NCI-H446 (cell line): ENCODE results near the gene LIPG.

Experiments used
- DNase-seq, 2 experiments: peaks; one replicate each; lab custom pipeline; 2025; lab: John Stamatoyannopoulos, UW

The LIPG gene

DNA sequence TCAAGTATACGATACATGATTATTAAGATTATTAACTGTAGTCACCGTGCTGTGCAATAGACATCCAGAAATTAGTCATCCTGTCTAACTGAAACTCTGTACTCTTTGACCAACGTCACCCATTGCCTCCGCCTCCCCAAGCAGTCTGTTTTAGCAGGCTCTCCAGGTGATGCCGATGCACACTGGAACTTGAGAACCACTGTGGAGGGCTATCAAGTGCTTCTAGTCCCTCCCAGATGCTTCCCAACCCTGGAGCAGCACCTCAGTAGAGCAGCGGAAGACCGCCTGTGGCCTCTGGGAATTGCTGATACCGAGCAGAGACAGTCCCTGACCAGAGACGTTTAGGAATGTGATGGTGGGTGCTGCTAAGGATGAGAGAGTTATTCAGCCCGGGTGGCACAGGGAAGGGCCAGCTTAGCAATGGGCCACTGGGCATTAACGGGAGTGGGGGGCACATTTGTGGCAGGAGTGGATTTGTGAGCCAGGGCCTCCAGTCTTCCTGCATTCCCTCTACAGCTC lies 50.7 kb downstream of the LIPG start:
- DNase-seq, result no peak

DNA sequence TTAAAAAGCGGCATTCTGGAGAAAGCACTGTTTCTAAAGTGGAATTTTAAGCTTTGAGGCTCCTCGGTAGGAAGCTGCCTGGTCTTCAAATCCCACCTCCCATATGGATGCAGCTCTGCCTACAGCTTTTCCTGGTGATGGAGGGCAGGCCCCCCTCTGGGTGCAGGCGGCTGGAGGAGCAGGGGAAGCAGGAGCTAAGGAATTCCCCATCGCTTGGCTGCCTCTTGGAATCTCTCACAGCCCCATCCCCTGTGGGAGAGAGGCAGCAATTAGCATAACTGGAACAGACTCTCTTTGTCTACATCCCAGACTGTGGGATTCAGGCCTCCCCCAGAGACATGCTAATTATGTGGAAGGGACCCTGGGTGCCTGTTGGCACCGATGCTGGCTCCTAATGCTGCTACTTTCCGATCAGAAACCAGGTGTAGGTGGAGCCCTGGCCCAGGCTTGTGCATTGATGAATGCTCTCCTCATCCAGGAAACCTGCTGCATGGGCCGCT lies 51.3 kb downstream of the LIPG start:
- no peak for DNase-seq

DNA sequence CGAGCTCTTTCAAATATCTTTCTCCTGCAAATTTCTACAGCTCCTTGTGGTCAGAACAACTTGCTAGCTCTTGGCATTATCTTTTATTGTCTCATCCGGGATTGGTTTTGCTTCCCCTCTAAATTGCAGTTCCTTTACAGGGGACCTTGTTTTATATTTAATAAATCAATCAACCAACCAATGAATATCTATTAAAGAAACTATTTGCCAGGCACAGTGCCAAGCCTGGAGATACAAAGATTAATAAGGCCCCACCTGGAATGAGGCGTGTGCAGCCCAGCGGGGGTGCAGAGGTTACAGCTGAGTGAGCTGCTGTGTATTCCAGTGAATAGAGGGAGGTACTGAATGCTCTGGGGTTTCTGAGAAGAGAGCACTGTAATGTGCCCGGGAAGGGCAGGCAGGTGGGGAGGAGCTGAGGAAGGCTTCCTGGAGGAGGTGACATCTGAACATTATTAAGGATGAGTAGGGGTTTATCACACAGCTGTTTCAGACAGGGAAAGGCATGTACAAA lies 51.8 kb downstream of the LIPG start:
- no peak for DNase-seq

DNA sequence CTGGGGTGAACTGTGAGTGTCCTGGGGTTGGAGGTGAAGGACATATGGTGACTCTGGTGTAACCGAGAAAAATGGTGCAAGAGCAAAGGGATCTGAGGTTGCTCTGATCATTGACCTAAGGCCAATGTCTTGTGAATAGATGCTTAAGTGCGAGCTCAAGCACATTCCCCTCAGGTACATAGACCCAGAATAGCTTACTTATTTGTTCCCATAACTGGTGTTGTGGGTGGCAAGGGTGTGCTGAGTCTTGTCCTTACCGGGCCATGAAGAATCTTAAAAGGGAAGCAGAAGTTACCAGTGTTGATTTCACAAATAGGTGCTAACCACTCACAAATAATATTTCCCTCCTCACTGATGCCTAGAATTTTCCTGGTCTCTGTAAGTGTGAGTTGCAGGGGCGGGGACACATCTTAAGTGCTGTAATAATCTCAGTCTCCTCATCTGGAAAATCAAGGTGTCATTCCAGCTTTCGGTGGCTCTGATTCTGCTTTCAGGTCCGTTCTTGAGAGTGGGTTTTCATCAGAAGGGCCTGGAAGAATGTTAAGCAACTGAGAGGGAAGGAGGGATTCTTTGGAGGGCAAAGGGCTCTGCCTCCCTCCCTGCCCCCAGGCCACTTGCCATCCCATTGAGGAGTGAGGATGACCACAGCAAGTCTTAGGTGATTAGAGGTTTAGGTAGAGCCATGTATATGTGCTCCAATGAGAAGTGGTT lies 54.9 kb downstream of the LIPG start:
- DNase-seq, result no peak

DNA sequence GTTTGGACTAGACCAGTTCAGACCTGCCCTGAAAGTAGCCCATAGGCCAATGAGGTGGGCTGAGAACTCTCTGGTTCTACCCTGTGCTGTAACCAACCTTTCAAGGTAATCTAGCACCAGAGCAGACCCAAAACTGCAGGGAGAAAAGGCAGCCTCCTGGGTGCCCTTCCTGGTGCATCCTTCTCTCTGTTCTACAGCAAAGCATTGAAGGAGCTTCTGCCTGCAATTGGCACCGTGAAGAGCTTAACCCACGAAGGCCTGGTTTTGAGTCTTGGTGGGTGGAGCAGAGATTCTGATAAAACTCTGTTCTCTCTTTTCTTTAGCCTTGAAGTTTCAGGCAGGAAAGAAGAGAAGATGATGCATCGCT lies 55.5 kb downstream of the LIPG start:
- DNase-seq, result no peak

DNA sequence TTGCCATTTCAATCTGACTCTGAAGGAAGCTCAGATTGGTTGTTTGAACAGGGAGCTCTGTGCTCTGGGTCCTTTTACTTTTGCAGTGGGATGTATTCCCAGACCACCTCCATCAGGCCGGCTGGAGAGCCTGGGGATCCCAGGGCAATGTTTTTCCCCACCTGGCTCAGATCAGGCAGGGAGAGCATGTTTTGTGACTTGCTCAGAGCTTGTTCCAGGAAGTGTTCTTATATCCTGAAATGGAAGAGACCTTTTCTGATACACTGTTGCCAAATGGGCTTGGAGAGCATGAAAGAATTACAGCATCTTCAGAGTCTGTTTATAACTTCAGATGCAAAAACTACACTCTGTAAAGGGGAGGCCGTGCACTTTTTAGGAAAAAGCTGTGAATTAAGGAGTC lies 56.0 kb downstream of the LIPG start:
- DNase-seq, result no peak

DNA sequence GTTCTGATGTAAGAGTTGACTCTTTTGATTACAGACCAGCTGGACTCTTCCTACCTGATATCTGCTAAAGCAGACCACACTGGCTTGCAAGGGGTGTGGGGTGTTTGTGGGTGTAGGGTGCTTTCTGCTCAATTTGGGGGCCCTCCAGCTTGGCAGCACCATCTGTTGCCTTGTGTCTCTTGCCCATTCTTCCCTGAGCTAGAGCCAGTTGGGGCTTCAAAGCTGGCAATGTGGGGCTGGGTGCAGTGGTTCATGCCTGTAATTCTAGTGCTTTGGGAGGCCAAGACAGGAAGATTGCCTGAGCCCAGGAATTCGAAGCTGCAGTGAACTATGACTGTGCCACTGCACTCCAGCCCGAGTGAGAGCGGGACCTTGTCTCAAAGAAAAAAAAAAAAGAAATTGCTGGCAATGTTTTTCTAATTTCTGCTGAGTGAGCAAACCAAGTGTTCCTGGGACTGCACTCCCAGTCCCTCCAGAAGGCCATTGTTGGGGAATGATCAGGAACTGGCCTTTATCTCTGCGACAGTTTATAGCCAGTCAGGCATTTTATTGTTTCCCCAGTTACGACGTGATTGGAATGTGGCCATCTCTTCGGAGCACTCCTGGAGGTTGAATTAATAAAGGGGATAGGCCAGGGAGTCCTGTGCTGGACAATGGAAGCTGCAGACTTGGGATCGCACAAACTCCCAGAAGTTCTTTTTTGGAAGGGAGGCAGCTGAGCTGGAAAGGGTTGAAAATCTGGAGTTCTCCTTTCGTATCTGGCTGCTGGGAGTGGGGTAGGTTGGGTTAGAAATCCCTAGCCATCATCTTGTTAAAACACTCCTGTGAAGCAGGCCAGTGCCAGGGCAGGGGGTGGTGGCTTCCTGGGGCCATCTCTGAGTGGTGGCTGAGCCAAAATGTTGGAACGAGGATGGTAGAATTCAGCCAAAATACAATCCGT lies 57.2 kb downstream of the LIPG start:
- DNase-seq, result no peak

DNA sequence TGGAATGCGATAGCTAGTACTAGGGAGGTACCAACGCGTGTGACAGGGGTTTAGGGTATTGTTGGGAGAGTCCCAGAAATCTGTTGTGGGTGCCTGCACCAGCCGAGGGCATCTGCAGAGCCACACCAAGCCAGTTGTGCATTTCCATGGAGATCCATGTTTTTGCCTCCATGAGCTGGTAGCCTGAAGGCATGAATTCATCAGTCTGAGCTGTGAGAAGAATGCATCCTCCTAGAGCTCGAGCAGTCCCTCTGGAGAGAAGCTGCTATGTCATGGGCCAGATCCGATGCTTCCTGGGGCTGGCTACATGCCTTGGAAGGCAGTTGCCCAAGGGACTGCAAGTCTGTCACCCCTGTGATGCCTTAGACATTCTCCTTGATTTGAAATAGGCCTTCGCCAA lies 57.9 kb downstream of the LIPG start:
- no peak for DNase-seq

DNA sequence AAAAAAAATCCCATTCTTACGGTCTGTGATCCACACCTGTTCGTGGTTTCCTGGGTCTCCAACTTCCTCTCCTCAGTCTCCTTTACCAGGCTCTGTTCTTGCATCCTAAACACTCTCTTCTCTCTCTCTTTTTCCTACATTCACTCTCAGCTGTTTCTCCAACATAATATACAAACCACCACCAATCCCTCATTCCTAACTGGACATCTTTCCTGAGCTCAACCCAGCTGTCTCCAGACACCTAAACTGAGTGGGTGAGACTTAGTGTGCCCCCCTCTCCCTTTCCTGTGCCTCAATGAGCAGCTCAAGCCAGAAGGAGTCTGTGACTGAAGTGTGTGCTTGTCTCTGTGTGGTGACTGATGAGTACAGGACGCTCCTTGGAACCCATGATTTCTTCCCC lies 59.4 kb downstream of the LIPG start:
- DNase-seq, result no peak

DNA sequence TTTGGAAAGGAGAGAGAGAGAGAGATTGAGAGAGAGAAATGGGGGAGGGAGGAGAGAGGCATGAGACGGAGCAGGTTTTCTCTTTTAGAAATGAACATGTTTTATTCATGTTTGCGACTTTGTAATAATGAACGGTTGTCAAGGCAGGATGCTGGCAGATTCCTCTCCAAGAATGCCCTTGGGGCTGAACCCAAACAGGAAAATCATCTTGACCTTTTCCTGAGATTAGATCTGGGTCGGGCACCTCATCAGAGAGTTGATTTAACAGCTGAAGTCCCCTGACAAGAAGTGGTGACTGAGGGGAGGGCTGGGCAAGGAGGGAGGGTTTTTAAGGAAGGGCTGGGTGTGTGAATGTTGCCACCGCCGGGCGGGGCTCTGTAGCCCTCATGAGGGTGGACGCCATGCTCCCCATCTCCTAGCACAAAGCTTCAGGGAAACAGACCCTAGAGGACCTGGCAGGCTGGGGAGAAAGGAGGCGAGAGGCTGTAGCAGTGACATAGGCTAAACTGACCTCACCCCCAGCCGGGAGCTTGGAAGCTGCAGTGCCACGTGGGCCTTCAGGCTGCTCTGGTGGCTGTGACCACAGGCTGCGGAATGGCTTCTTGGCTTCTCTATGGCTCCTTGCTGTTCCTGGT lies 60.0 kb downstream of the LIPG start:
- no peak for DNase-seq

DNA sequence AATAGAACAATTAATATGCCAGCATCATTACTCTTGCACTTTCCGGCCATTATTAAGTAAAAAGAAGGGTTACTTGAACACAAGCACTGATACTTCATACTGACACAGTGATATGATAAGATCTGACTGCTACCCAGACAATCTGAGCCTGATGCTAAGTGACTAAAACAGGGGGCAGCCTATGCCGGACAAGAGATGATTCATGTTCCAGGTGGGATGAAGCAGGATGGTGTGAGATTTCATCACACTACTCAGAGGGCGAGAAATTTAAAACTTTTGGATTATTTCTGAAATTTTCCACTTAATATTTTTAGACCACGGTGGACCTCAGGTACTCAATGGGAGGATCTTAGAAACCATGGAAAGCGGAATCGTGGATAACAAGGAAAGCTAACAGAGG lies 61.7 kb downstream of the LIPG start:
- no peak for DNase-seq

DNA sequence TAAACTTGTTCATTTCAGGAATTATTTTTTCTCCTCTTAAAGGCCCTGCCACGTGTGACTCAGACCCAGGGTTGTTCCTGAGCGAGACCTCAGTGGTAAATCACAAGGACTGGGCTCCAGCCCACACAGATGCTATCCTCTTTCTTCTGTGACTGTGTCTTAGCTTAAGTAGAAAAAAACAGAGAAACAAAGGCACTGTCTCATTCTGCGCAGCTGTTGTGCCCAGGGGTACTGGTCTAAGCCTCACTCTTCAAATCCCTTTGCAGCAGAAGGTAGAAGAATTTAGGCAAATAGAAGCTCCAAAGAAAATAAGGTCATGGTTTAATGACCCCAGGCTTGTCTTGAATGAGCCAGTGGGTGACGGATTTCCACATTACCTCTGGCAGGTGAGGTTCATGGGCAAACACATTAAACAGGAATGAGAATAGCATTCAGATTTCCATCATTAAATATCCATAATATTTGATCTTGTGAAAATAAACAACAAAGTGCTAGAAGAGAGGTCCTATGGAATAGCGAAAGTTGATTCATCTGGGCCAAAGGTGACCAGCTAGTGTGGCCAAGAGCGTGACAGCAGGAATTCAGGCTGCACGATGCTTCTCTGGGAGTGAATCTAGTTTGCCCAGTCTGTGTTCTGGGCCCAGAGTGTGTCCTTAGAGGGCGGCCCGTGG lies 63.3 kb downstream of the LIPG start:
- no peak for DNase-seq

DNA sequence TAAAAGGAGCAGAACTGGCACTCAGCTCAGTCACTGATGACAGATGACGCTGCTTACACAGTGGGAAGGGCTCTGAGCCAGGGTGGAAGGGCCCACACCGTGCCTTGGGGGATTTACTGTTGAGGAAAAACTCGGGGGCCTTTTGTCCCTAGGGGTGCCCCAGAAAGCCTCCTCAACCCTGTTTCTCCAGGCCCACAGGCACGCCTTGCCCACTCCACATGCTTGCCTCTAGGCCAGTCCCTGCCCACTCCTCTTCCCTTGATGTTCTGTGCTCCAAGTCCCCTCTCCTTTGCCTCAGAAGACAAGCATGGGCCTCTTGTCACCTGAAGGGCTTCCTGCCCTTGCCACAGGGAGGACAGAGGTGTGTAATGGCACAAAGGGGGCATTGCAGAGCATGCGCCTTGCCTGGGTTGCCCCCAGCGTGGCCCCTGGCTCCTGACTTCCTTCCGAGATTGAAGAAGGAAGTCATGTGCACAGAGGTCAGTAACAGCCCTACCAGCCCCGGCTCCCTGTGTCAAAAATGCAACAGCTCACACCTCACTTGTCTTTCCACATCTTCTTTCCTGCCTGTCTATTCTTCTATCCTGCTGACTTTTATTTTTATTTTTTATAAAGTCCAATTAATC lies 65.1 kb downstream of the LIPG start:
- no peak for DNase-seq

DNA sequence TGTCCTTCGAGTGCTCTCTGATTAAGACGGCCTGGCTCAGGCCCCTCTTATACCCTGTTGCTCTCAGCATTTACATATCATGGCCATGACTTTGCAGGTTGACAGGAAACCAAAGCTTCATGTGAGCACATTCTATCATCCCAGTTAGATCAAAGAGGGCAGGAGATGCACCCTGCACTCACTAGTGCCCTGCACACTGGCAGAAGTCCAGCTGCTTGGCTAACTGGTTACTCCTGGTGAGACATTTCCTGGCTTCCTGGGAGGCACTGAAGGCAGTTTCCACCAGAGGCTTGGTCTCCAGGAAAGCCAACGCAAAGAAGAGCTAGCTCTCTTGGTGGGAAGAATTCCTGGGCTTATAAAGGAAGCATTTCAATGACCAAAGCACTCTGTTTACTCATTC lies 66.3 kb downstream of the LIPG start:
- DNase-seq, result no peak

DNA sequence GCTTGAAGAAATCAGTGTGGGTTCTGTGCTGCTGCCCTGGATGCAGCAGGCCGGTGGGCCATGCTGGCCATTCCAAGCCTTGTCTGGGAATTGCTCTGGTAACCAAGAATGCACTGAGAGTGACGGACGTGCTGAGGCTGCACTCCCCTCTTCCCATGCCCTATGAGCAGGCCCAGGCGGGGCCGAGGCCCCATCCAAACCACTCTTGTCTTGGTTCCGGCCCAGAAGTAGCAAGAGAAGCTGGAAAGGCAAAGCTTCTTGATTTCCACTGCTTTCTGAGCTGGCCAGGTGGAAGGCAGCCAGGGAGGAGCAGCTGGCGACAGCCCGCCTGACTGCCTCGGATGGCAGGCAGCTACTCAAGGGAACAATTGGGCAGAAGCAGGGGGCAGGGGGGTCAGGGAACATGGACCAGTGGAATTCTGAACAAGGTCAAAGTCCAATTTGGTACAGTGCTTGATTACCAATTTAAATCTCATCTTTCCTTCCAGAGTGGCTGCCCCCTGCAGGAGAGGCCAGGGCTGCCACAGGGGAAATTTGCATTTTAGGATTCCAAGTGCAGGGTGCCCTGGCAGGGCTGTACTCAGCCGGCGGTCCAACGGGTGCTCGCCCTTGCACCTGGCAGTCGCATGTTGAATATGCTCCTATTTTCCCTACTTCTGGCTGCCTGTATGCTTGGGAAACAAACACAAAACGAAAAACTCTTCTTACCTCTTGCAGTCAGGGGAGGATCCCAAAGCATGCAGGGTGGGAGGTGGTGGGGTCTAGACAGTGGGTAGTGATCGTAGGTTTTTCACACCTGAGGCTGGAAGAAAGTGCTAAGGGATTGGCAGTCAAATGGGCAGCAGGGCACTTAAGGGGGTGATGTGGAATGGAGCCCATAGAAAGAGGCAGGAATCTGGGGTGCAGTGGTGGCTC lies 67.3 kb downstream of the LIPG start:
- DNase-seq, result peak; percentile 53 to 82

DNA sequence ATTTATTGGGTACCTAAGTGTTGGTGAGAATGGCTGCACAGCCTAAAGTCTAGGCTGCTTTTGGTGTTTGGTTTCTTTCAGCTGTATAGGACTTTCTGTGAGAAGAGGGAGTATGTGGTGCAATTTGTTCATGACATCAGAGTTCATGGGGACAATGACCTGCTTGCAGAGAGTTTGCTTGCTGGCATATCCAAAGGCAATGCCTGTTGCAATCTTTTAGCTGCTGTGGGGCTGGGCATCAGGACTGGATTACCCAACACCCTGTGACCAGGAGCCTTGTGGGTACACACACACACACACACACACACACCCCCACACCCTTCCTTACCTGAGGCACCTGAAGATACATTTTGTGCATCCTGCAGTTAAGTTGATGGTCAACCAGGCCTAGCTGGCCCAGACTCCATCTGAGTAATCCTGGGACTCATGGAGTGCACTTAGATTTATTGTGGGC lies 68.4 kb downstream of the LIPG start:
- DNase-seq, result no peak

DNA sequence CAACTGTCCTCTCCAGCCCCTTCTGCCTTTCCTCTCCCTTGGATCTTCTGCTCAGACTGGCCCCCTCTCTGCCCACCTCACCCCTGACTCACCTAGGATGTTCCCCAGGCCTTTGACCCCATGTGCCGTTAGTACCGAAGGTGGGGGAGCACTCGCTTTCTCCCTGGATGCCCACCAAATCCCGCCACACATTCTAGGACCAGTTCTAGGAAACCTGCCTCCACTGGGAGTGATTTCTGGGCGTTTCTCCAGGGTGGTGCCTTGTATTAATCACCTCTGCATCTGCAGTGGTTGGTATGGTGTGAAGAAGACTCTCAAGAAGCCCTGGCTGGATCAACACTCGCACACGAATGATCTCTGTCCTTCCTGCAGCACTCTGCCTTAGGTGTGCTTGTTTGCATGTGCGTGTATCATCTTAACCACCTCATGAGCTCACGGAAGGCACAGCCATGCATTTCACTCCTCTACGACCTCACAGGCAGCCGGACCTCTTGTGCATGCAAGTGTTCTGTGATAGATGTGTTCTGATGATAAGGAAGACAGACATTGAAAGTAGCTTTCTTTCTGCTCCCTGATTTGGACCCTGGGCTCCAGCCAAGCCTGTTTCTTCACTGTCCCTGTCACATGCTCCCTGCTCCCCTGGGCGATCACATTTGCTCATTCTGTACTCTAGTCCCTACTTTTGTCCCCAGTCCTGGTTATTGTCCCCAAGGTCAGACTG lies 69.4 kb downstream of the LIPG start:
- no peak for DNase-seq

DNA sequence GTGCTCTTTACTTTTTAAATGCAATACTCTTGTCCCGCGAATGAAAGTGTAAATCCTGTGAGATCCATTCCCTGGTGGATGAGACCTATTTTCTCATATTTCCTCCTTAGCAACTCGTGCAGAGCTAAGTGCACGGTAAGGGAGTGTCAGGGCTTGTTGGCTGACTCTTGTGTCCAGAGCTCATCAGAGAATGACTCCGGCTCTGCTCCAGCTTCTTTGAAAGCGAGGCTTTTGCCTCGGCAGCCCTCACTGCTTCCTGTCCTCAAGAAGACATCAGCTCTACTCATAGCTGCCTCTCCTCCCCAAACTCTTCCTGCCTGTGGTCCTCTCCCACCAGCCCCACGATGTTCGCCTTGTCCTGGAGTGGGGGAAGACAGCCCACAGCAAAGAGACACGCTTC lies 70.7 kb downstream of the LIPG start:
- no peak for DNase-seq

DNA sequence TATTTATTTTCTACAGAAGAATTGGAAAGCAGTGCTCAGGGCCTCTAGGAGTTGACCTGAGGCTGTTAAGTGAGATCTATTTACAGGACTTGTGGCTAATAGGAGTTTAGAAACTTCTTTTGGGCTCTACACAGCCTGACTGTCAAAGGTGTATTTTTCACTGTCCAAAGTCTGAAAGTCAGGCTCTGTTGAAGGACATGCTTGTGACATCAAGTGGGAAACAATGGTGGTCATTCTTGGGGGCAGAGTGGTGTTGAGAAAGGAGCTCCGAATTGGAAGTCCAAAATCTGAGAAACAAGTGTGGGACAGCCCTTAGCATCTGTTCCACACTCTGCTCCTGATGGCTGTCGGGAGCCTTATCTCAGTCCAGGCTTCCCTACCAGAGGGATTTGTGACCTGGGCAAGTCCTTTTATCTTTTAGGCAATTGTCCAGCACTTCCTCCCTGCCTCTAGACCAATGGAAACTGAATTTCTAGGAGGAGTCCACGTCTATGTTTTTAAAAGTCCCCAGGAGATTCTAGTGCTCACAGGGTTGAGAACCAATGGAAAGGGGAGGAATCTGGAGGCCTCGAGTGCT lies 76.4 kb downstream of the LIPG start:
- DNase-seq, result no peak
